ENCODE measurements around the gene MEI1. TPM values are rescaled to one million over a fixed set of nuclear protein-coding genes. Genes with fewer than 3 reads are reported as not detected.

The MEI1 gene
- total RNA-seq, 1 experiment from 2014 or later: 0.20 TPM

DNA sequence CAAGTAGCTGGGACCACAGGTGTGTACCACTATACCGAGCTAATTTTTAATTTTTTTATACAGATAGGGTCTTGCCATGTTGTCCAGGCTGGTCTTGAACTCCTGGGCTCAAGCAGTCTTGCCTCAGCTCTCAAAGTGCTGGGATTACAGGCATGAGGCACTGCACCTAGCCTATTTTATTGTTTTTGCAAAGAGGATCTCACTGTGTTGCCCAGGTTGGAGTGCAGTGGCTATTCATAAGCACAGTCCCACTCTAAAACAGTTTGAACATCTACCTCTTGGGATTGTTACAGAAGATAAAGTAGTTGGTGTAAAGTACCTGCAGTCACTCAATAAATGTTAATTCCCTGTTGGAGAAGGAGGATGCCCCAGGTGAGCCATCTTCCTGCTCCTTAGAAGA is 49.1 kb upstream of the MEI1 start:
- no peaks in the 10 kb centered on the region for H3K79me2 ChIP-seq (ENCODE audit: insufficient read depth, low read length)
- H2BK120ac ChIP-seq (ENCODE audit: low read depth, low read length, poor library complexity, severe bottlenecking): no peak overlapping the region
- peaks cover 40 to 86% (median 82%) of the 10 kb centered on the region in 3 experiments; a peak in 6 of 7 replicates for H3K36me3 Mint-ChIP-seq (ENCODE audit: insufficient read depth in 1 of 3, low read depth in 3 of 3)
- no peak overlapping the region for H3K4me3 Mint-ChIP-seq
- no peak overlapping the region for H2AK5ac ChIP-seq (ENCODE audit: insufficient read length, low read length)
- no peak overlapping the region for H2BK5ac ChIP-seq (ENCODE audit: insufficient read length, low read length)
- no peaks in the 10 kb centered on the region for H3K9me3 Mint-ChIP-seq
- H3K56ac ChIP-seq (ENCODE audit: insufficient read length, low read depth, low read length): no peak overlapping the region
- no peaks in the 10 kb centered on the region for H3K27me3 Mint-ChIP-seq (ENCODE audit: low read depth)
- no peaks in the 10 kb centered on the region for H3K27me3 ChIP-seq (ENCODE audit: insufficient read depth, low read length)
- H2BK20ac ChIP-seq (ENCODE audit: low read depth, low read length, poor library complexity, severe bottlenecking): no peak overlapping the region
- H4K8ac ChIP-seq (replicated peaks; ENCODE audit: insufficient read length, low read depth, low read length): no peak overlapping the region
- no peak overlapping the region for H4K91ac ChIP-seq (ENCODE audit: insufficient read length, low read depth, low read length)
- WGBS (ENCODE audit: extremely low coverage, insufficient read length, low lambda C conversion rate): no CpG with 5 or more reads among the region's 1 CpG
- no peak overlapping the region for H3K4ac ChIP-seq (ENCODE audit: low read depth, low read length)
- H3K9ac ChIP-seq (ENCODE audit: extremely low read depth, insufficient read length, low read length): no peak overlapping the region
- H3K18ac ChIP-seq (ENCODE audit: insufficient read length, low read depth, low read length): no peak overlapping the region
- DNase-seq: no peak
- no peak overlapping the region for H2AFZ ChIP-seq (ENCODE audit: low read length)
- no peak overlapping the region; a peak in 1 of 7 replicates for H3K27ac Mint-ChIP-seq
- no peaks in the 10 kb centered on the region for H3K4me1 Mint-ChIP-seq
- no peak overlapping the region for H2BK12ac ChIP-seq (ENCODE audit: insufficient read length, low read depth, low read length)
- H4K20me1 ChIP-seq (ENCODE audit: control insufficient read depth, insufficient read depth, insufficient read length): no peaks in the 10 kb centered on the region
- H3T11ph ChIP-seq (ENCODE audit: low read length): no peak overlapping the region
- no peaks in the 10 kb centered on the region for H3K9me3 ChIP-seq (ENCODE audit: control insufficient read depth, low read depth, low read length)
- H3K4me1 ChIP-seq (ENCODE audit: insufficient read depth, low read length): no peaks in the 10 kb centered on the region
- H4K5ac ChIP-seq (ENCODE audit: insufficient read length, low read depth, low read length): no peak overlapping the region
- H3K23me2 ChIP-seq (ENCODE audit: insufficient read length, low read depth, low read length, poor library complexity, severe bottlenecking): no peaks in the 10 kb centered on the region
- H2BK15ac ChIP-seq (ENCODE audit: low read depth, low read length): no peak overlapping the region
- TF ChIP-seq, protein P1, sequence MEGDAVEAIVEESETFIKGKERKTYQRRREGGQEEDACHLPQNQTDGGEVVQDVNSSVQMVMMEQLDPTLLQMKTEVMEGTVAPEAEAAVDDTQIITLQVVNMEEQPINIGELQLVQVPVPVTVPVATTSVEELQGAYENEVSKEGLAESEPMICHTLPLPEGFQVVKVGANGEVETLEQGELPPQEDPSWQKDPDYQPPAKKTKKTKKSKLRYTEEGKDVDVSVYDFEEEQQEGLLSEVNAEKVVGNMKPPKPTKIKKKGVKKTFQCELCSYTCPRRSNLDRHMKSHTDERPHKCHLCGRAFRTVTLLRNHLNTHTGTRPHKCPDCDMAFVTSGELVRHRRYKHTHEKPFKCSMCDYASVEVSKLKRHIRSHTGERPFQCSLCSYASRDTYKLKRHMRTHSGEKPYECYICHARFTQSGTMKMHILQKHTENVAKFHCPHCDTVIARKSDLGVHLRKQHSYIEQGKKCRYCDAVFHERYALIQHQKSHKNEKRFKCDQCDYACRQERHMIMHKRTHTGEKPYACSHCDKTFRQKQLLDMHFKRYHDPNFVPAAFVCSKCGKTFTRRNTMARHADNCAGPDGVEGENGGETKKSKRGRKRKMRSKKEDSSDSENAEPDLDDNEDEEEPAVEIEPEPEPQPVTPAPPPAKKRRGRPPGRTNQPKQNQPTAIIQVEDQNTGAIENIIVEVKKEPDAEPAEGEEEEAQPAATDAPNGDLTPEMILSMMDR (conservative IDR thresholded peaks at IDR 0.05): no peak
- H3K14ac ChIP-seq (ENCODE audit: insufficient read depth, low read length): no peak overlapping the region
- H3K27ac ChIP-seq (ENCODE audit: insufficient read length, low read depth, low read length): no peak overlapping the region
- H3K4me2 ChIP-seq (ENCODE audit: insufficient read depth, insufficient read length, low read length): no peak overlapping the region
- no peak overlapping the region for H3K23ac ChIP-seq (ENCODE audit: insufficient read length, low read depth, low read length)
- no peaks in the 10 kb centered on the region for H3K79me1 ChIP-seq (ENCODE audit: insufficient read depth, low read depth, low read length, poor library complexity, severe bottlenecking)

Data from H9 (cell line).